GM23338 (cell line): ENCODE results near the gene PLXNA2. TPM values are rescaled to one million over a fixed set of nuclear protein-coding genes. Genes with fewer than 3 reads are reported as not detected.

Experiments used
- ATAC-seq: fragments of 200-7000 bp; cut with Tn5 transposase; 3 replicates; pipeline ENCODE4 v1.9.1; 2020
- DNase-seq: peaks from one replicate; pipeline ENCODE4 v3.0.0-alpha.2; 2015; ENCODE audit warnings: low spot score
- H2AFZ ChIP-seq: fragments of 200-600 bp; sonication (generic); 2 replicates; pipeline ENCODE4 v1.8.0; 2016; ENCODE audit warnings: antibody characterized with exemption, mild to moderate bottlenecking, moderate library complexity
- H3F3A ChIP-seq: fragments of 200-600 bp; sonication (generic); replicated peaks from 2 replicates; pipeline ENCODE4 v1.8.0; 2017; ENCODE audit warnings: antibody characterized with exemption, mixed run types, low read depth
- H3K27ac ChIP-seq: fragments of 200-600 bp; sonication (generic); 2 replicates; pipeline ENCODE4 v1.6.1; 2016; ENCODE audit warnings: low read depth
- H3K27me3 ChIP-seq: fragments of 200-600 bp; sonication (generic); 2 replicates; pipeline ENCODE4 v1.8.0; 2016; ENCODE audit warnings: mild to moderate bottlenecking, mixed run types, moderate library complexity; ENCODE audit not compliant: insufficient read depth
- H3K36me3 ChIP-seq: fragments of 200-600 bp; sonication (generic); 2 replicates; pipeline ENCODE4 v1.8.0; 2016; ENCODE audit warnings: mild to moderate bottlenecking; ENCODE audit not compliant: insufficient read depth
- H3K4me1 ChIP-seq: fragments of 200-600 bp; sonication (generic); 2 replicates; pipeline ENCODE4 v1.8.0; 2016; ENCODE audit warnings: mild to moderate bottlenecking, moderate library complexity; ENCODE audit not compliant: insufficient read depth
- H3K4me2 ChIP-seq: fragments of 200-600 bp; sonication (generic); 2 replicates; pipeline ENCODE4 v1.7.1; 2017; ENCODE audit warnings: mixed run types
- H3K4me3 ChIP-seq: fragments of 200-600 bp; sonication (generic); 2 replicates; pipeline ENCODE4 v1.6.1; 2016; ENCODE audit warnings: mixed run types
- H3K79me2 ChIP-seq: fragments of 200-600 bp; sonication (generic); replicated peaks from 2 replicates; pipeline ENCODE4 v1.8.0; 2017; ENCODE audit warnings: mild to moderate bottlenecking; ENCODE audit not compliant: insufficient read depth
- H3K9me2 ChIP-seq: fragments of 200-600 bp; sonication (generic); 2 replicates; pipeline ENCODE4 v1.8.0; 2017; ENCODE audit not compliant: insufficient read depth
- H4K20me1 ChIP-seq: fragments of 200-600 bp; sonication (generic); replicated peaks from 2 replicates; pipeline ENCODE4 v1.8.0; 2017; ENCODE audit warnings: mild to moderate bottlenecking; ENCODE audit not compliant: insufficient read depth
- H3K27ac Mint-ChIP-seq: 2 replicates; pipeline ENCODE4 v1.8.0; 2020; ENCODE audit warnings: inconsistent platforms, mild to moderate bottlenecking, moderate library complexity, mixed read lengths
- H3K27me3 Mint-ChIP-seq: 3 replicates; pipeline ENCODE4 v1.8.0; 2022; ENCODE audit warnings: low read depth, mild to moderate bottlenecking, moderate library complexity, mixed read lengths, inconsistent platforms; ENCODE audit not compliant: insufficient read depth, poor library complexity
- H3K36me3 Mint-ChIP-seq: 3 replicates; pipeline ENCODE4 v1.8.0; 2021; ENCODE audit warnings: low read depth, mild to moderate bottlenecking, inconsistent platforms, moderate library complexity, mixed read lengths
- H3K4me1 Mint-ChIP-seq: 3 replicates; pipeline ENCODE4 v1.8.0; 2020; ENCODE audit warnings: mild to moderate bottlenecking, inconsistent platforms, mixed read lengths
- H3K4me3 Mint-ChIP-seq: 3 replicates; pipeline ENCODE4 v1.8.0; 2021; ENCODE audit warnings: moderate library complexity, mild to moderate bottlenecking, inconsistent platforms, mixed read lengths
- H3K9me3 Mint-ChIP-seq: 3 replicates; pipeline ENCODE4 v1.8.0; 2020; ENCODE audit warnings: moderate library complexity, mild to moderate bottlenecking, inconsistent platforms, mixed read lengths
- CREB1 ChIP-seq: fragments of 250-450 bp; sonication (Bioruptor Pico); IDR thresholded peaks from 2 replicates; pipeline ENCODE4 v1.5.0; 2020; ENCODE audit warnings: low read depth, mild to moderate bottlenecking, moderate library complexity
- CTCF ChIP-seq, 2 experiments: fragments of 200-600 bp in 1 of 2; sonication (generic) in 1 of 2; conservative IDR thresholded peaks; 2 replicates each; pipeline versions ENCODE4 v1.5.1 to v1.6.1; 2016 to 2017; ENCODE audit warnings: antibody characterized with exemption in 2 of 2, low read depth in 2 of 2, mild to moderate bottlenecking in 2 of 2, moderate library complexity in 1 of 2
- ETS1 ChIP-seq: IDR thresholded peaks from 2 replicates; pipeline ENCODE4 v1.6.1; 2016; ENCODE audit warnings: antibody characterized with exemption
- EZH2 ChIP-seq: fragments of 200-600 bp; sonication (generic); IDR thresholded peaks from one replicate; pipeline ENCODE4 v1.8.0; 2017; ENCODE audit warnings: antibody characterized with exemption, mild to moderate bottlenecking, low read depth; ENCODE audit not compliant: unreplicated experiment
- EZH2phosphoT487 ChIP-seq: fragments of 200-600 bp; sonication (generic); IDR thresholded peaks from one replicate; pipeline ENCODE4 v1.8.1; 2018; ENCODE audit warnings: antibody characterized with exemption; ENCODE audit not compliant: unreplicated experiment
- JUNB ChIP-seq: IDR thresholded peaks from one replicate; pipeline ENCODE4 v1.6.1; 2016; ENCODE audit warnings: antibody characterized with exemption; ENCODE audit not compliant: unreplicated experiment
- NANOG ChIP-seq: IDR thresholded peaks from 2 replicates; pipeline ENCODE4 v1.6.1; 2016; ENCODE audit warnings: antibody characterized with exemption, borderline replicate concordance
- POLR2AphosphoS5 ChIP-seq: IDR thresholded peaks from 2 replicates; pipeline ENCODE4 v1.6.1; 2016; ENCODE audit warnings: antibody characterized with exemption, low read depth
- REST ChIP-seq: IDR thresholded peaks from one replicate; pipeline ENCODE4 v1.6.1; 2018; ENCODE audit warnings: antibody characterized with exemption; ENCODE audit not compliant: unreplicated experiment
- STAT1 ChIP-seq: IDR thresholded peaks from one replicate; pipeline ENCODE4 v1.6.1; 2016; ENCODE audit warnings: antibody characterized with exemption; ENCODE audit not compliant: unreplicated experiment
- ZNF114 ChIP-seq: fragments of 250-450 bp; sonication (Bioruptor Pico); IDR thresholded peaks from 2 replicates; pipeline ENCODE4 v1.5.0; 2020; ENCODE audit warnings: mild to moderate bottlenecking, moderate library complexity
- ZNF331 ChIP-seq: fragments of 250-450 bp; sonication (Bioruptor Pico); IDR thresholded peaks from 2 replicates; pipeline ENCODE4 v1.5.0; 2020; ENCODE audit warnings: low read depth, mild to moderate bottlenecking, moderate library complexity
- ZNF462 ChIP-seq: fragments of 250-450 bp; sonication (Bioruptor Pico); IDR thresholded peaks from 2 replicates; pipeline ENCODE4 v1.5.0; 2020; ENCODE audit warnings: mild to moderate bottlenecking, moderate library complexity
- polyA plus RNA-seq: library from polyadenylated mRNA; unstranded; fragments of >200 nt; fragmentation: Nextera tagmentation; extraction: Ambion mirVana; gene quantifications from 2 replicates; pipeline ENCODE4 v1.2.1, GENCODE V29; 2016
- total RNA-seq: library from RNA; depleted of rRNA; stranded (reverse); fragments of >200 nt; shearing (Covaris generic); gene quantifications from 2 replicates; pipeline ENCODE4 v1.2.3, GENCODE V29; 2014

PLXNA2 gene
- total and polyA plus RNA-seq, 2 experiments from 2014 or later, result 0.40 to 1.8 TPM

- no peaks in the 10 kb centered on the region for H3K9me2 ChIP-seq
- H3K4me3 Mint-ChIP-seq, result no peak overlapping the region
- no peak overlapping the region for H2AFZ ChIP-seq
- H3K27me3 ChIP-seq, result no peaks in the 10 kb centered on the region
- no peak overlapping the region for H3K4me3 ChIP-seq
- no peak for DNase-seq
- no peaks in the 10 kb centered on the region for H3F3A ChIP-seq
- no peaks in the 10 kb centered on the region for H3K27me3 Mint-ChIP-seq
- H3K36me3 ChIP-seq, result no peaks in the 10 kb centered on the region
- no peak for TF ChIP-seq ZNF114 (CRISPR knock-in tag)
- no peak for TF ChIP-seq JUNB
- no peak for TF ChIP-seq EZH2phosphoT487
- no peak for TF ChIP-seq EZH2
- TF ChIP-seq CTCF (conservative IDR thresholded peaks at IDR 0.05; ENCODE audit: low read depth in 2 of 2), result no peak
- no peak for TF ChIP-seq ETS1
- no peak for TF ChIP-seq REST
- TF ChIP-seq ZNF462 (CRISPR knock-in tag), result no peak
- no peak for TF ChIP-seq NANOG
- TF ChIP-seq ZNF331 (CRISPR knock-in tag), result no peak
- no peak for TF ChIP-seq POLR2AphosphoS5
- TF ChIP-seq CREB1, result no peak
- TF ChIP-seq STAT1, result no peak
- H3K4me1 Mint-ChIP-seq, result no peaks in the 10 kb centered on the region
- H3K79me2 ChIP-seq, result no peaks in the 10 kb centered on the region
- no peaks in the 10 kb centered on the region for H3K4me1 ChIP-seq
- H3K27ac Mint-ChIP-seq, result no peak overlapping the region
- no peak for ATAC-seq
- no peaks in the 10 kb centered on the region for H4K20me1 ChIP-seq
- H3K9me3 Mint-ChIP-seq, result no peaks in the 10 kb centered on the region
- H3K4me2 ChIP-seq, result no peak overlapping the region
- no peaks in the 10 kb centered on the region for H3K36me3 Mint-ChIP-seq
- no peak overlapping the region for H3K27ac ChIP-seq
Observed at GRCh38 chr1:207977876-207978275, 266.3 kb downstream of the PLXNA2 start.
